Activated gamma-delta T cell treated with Interleukin-2 at 50 U/mL for 16 hours (primary cell): Measurements from ENCODE around the gene C10orf90.

ENCODE experiments used
- DNase-seq: peaks from one replicate; pipeline ENCODE4 v3.0.0-alpha.2; 2020

C10orf90 gene

GRCh38 chr10:126499744-126500143 lies 170.7 kb downstream of the C10orf90 start:
- DNase-seq: no peak

- no peak for DNase-seq
Measured at GRCh38 chr10:126497672-126498071, 172.8 kb downstream of the C10orf90 start.

GRCh38 chr10:126496771-126497545 lies 173.5 kb downstream of the C10orf90 start:
- no peak for DNase-seq

GRCh38 chr10:126491476-126491875 lies 179.0 kb downstream of the C10orf90 start:
- no peak for DNase-seq

GRCh38 chr10:126481181-126481580 lies 189.3 kb downstream of the C10orf90 start:
- DNase-seq: no peak

GRCh38 chr10:126480648-126481047 lies 189.8 kb downstream of the C10orf90 start:
- no peak for DNase-seq

GRCh38 chr10:126479280-126479895 lies 191.1 kb downstream of the C10orf90 start:
- DNase-seq: no peak

- no peak for DNase-seq
Measured at GRCh38 chr10:126478546-126478945, 191.9 kb downstream of the C10orf90 start.

GRCh38 chr10:126476246-126476645 lies 194.2 kb downstream of the C10orf90 start:
- DNase-seq: no peak

GRCh38 chr10:126475074-126475691 lies 195.3 kb downstream of the C10orf90 start:
- DNase-seq: no peak

- no peak for DNase-seq
Measured at GRCh38 chr10:126474031-126474430, 196.5 kb downstream of the C10orf90 start.

GRCh38 chr10:126470991-126471390 lies 199.5 kb downstream of the C10orf90 start:
- no peak for DNase-seq

- DNase-seq: no peak
Measured at GRCh38 chr10:126469692-126470091, 200.8 kb downstream of the C10orf90 start.

GRCh38 chr10:126468876-126469643 lies 201.4 kb downstream of the C10orf90 start:
- no peak for DNase-seq

GRCh38 chr10:126468467-126468866 lies 202.0 kb downstream of the C10orf90 start:
- DNase-seq: no peak

- DNase-seq: no peak
Measured at GRCh38 chr10:126465771-126466170, 204.7 kb downstream of the C10orf90 start.

- no peak for DNase-seq
Measured at GRCh38 chr10:126463286-126463685, 207.2 kb downstream of the C10orf90 start.

- DNase-seq: no peak
Measured at GRCh38 chr10:126461289-126461940, 209.1 kb downstream of the C10orf90 start.

GRCh38 chr10:126459878-126460481 lies 210.5 kb downstream of the C10orf90 start:
- no peak for DNase-seq

GRCh38 chr10:126459032-126459831 lies 211.3 kb downstream of the C10orf90 start:
- DNase-seq: no peak

- no peak for DNase-seq
Measured at GRCh38 chr10:126458466-126458865, 212.0 kb downstream of the C10orf90 start.
